G401 (cell line): ENCODE data around the gene MSH6. TPM values are rescaled to one million over a fixed set of nuclear protein-coding genes. Genes with fewer than 3 reads are reported as not detected.
"Not testable (repeated sequence)": the region's sequence is repeated elsewhere in the genome, so short reads cannot be mapped to it uniquely, and the experiment has no call there.

Source experiments
- DNase-seq: peaks from one replicate; pipeline ENCODE4 v3.0.0-alpha.2; 2015; ENCODE audit warnings: low spot score
- in situ Hi-C: cut with HindIII; loops from 2 replicates; pipeline ENCODE4 v1.10.0; 2016; ENCODE audit warnings: low sequenced_read_pairs, mixed read lengths
- total RNA-seq: library from RNA; depleted of rRNA; stranded (reverse); fragments of >200 nt; shearing (Covaris generic); gene quantifications from 2 replicates; pipeline ENCODE4 v1.2.3, GENCODE V29; 2014; rRNA removed

MSH6 gene
- total RNA-seq, 1 experiment from 2014 or later: 156 TPM

- in situ Hi-C loops: no loop called here
- DNase-seq: no peak
These were observed 55.3 kb downstream of the MSH6 start for GRCh38 chr2:47838249-47838648.

GRCh38 chr2:47838686-47839085 is 55.7 kb downstream of the MSH6 start:
- in situ Hi-C loops: no loop called here
- DNase-seq: no peak

- in situ Hi-C loops: no loop called here
These were observed 59.9 kb downstream of the MSH6 start for GRCh38 chr2:47842846-47843245.

GRCh38 chr2:47843407-47843806 is 60.5 kb downstream of the MSH6 start:
- in situ Hi-C loops: no loop called here
- no peak for DNase-seq

More at GRCh38 chr2:47842846-47843245, 59.9 kb downstream of the MSH6 start:
- no peak for DNase-seq

GRCh38 chr2:47844162-47844561 is 61.2 kb downstream of the MSH6 start:
- DNase-seq: no peak
- in situ Hi-C loops: no loop called here

GRCh38 chr2:47849368-47849767 is 66.4 kb downstream of the MSH6 start:
- DNase-seq: no peak
- in situ Hi-C loops: no loop called here

GRCh38 chr2:47850198-47850597 is 67.3 kb downstream of the MSH6 start:
- in situ Hi-C loops: no loop called here

GRCh38 chr2:47853067-47853777 is 70.3 kb downstream of the MSH6 start:
- DNase-seq, in situ Hi-C loops: not testable (repeated sequence)

More at GRCh38 chr2:47850198-47850597, 67.3 kb downstream of the MSH6 start:
- no peak for DNase-seq

Other genes with a start within 250 kb of the MSH6 start
- gene KCNK12, start 212.2 kb upstream of the MSH6 start, total RNA-seq: 0.03 TPM in 1 of 2 replicates, not detected in the other
- 19.4 and 40.1 TPM in 2 replicates for gene FBXO11, start 123.4 kb downstream of the MSH6 start, total RNA-seq